H1 (cell line): Measurements from ENCODE around the gene CAPN13. TPM values are rescaled to one million over a fixed set of nuclear protein-coding genes. Genes with fewer than 3 reads are reported as not detected.

Source experiments
- CTCF ChIA-PET: fragments of 300-600 bp; sonication (Branson Sonifier 250); formaldehyde crosslinking; loops from one replicate; lab custom pipeline; 2021; ENCODE audit not compliant: partially characterized antibody; lab: Charles Lee
- POLR2A ChIA-PET: fragments of 300-600 bp; sonication (Branson Sonifier 250); formaldehyde crosslinking; loops from one replicate; lab custom pipeline; 2021; ENCODE audit warnings: inconsistent platforms; ENCODE audit not compliant: partially characterized antibody; lab: Charles Lee
- DNase-seq, 2 experiments: peaks; one replicate each; pipeline versions ENCODE4 v3.0.0 to v3.0.0-alpha.2; 2010 to 2022; ENCODE audit warnings: low spot score in 2 of 2, low read depth in 1 of 2, mixed read lengths in 1 of 2
- FAIRE-seq: peaks from 2 replicates; lab custom pipeline; 2011; peaks lifted over from hg19 to GRCh38; lab: Jason Lieb, UNC
- H2AFZ ChIP-seq: 2 replicates; pipeline ENCODE4 v1.8.1; 2012; ENCODE audit warnings: low read length, inconsistent platforms
- H2AK5ac ChIP-seq: 2 replicates; pipeline ENCODE4 v1.6.1; 2013; ENCODE audit warnings: low read depth, low read length
- H2BK120ac ChIP-seq: replicated peaks from 2 replicates; pipeline ENCODE3; 2013; ENCODE audit warnings: low read depth, low read length, inconsistent platforms
- H2BK12ac ChIP-seq: 2 replicates; pipeline ENCODE4 v1.6.1; 2013; ENCODE audit warnings: low read depth, low read length
- H2BK15ac ChIP-seq: 2 replicates; pipeline ENCODE4 v1.6.1; 2013; ENCODE audit warnings: low read length
- H2BK20ac ChIP-seq: 2 replicates; pipeline ENCODE4 v1.6.1; 2013; ENCODE audit warnings: low read length
- H2BK5ac ChIP-seq: 2 replicates; pipeline ENCODE4 v1.6.1; 2013; ENCODE audit warnings: low read depth, low read length
- H3K14ac ChIP-seq: 2 replicates; pipeline ENCODE4 v1.6.1; 2013; ENCODE audit warnings: inconsistent platforms; ENCODE audit not compliant: insufficient read length
- H3K18ac ChIP-seq: 2 replicates; pipeline ENCODE4 v1.6.1; 2013; ENCODE audit warnings: low read length; ENCODE audit errors: extremely low read depth
- H3K23ac ChIP-seq: 2 replicates; pipeline ENCODE4 v1.6.1; 2013; ENCODE audit warnings: inconsistent platforms; ENCODE audit not compliant: insufficient read length
- H3K23me2 ChIP-seq: 2 replicates; pipeline ENCODE4 v1.6.1; 2013; ENCODE audit warnings: low read depth, low read length
- H3K27ac ChIP-seq: 2 replicates; pipeline ENCODE4 v1.6.1; 2011; ENCODE audit warnings: low read depth, low read length, inconsistent platforms
- H3K27me3 ChIP-seq, 4 experiments: replicated peaks in 1 of 4; 1 replicate in 1 of 4; 2 replicates in 3 of 4; pipeline versions ENCODE4 v1.6.1 to v1.8.1; 2011 to 2013; ENCODE audit warnings: low read length in 3 of 4, mild to moderate bottlenecking in 3 of 4, inconsistent platforms in 2 of 4, mixed read lengths in 2 of 4, moderate library complexity in 1 of 4; ENCODE audit not compliant: control insufficient read depth in 3 of 4, insufficient read depth in 3 of 4; ENCODE audit errors: extremely low read depth in 1 of 4
- H3K36me3 ChIP-seq, 4 experiments: 2 replicates each; pipeline versions ENCODE4 v1.6.1 to v1.8.1; 2011 to 2013; ENCODE audit warnings: mild to moderate bottlenecking in 4 of 4, low read length in 3 of 4, moderate library complexity in 2 of 4, control low read depth in 1 of 4, inconsistent platforms in 1 of 4; ENCODE audit not compliant: insufficient read depth in 4 of 4, control insufficient read depth in 2 of 4
- H3K4ac ChIP-seq: replicated peaks from 2 replicates; pipeline ENCODE3; 2013; ENCODE audit warnings: low read length, low read depth, mixed read lengths, inconsistent platforms; ENCODE audit not compliant: insufficient read length
- H3K4me1 ChIP-seq, 4 experiments: replicated peaks in 1 of 4; 1 replicate in 1 of 4; 2 replicates in 3 of 4; pipeline versions ENCODE4 v1.6.1 to v1.8.1; 2011 to 2013; ENCODE audit warnings: low read length in 3 of 4, inconsistent platforms in 2 of 4, mixed read lengths in 1 of 4; ENCODE audit not compliant: insufficient read depth in 4 of 4, control insufficient read depth in 3 of 4
- H3K4me2 ChIP-seq, 2 experiments: 2 replicates each; pipeline versions ENCODE4 v1.6.1 to v1.8.1; 2011 to 2013; ENCODE audit warnings: low read depth in 2 of 2, low read length in 2 of 2, control low read depth in 1 of 2, inconsistent platforms in 1 of 2, mild to moderate bottlenecking in 1 of 2; ENCODE audit not compliant: insufficient read depth in 1 of 2
- H3K4me3 ChIP-seq, 4 experiments: fragments of 200-600, 300-600 bp in 1 of 4; sonication (generic), shearing (Covaris generic), sonication (Bioruptor Twin) in 1 of 4; 2 replicates each; pipeline versions ENCODE4 v1.5.1 to v1.8.1; 2011 to 2016; ENCODE audit warnings: low read length in 4 of 4, low read depth in 3 of 4, control low read depth in 2 of 4, inconsistent platforms in 2 of 4, mild to moderate bottlenecking in 2 of 4, mixed read lengths in 1 of 4, moderate library complexity in 1 of 4; ENCODE audit not compliant: insufficient read depth in 2 of 4; ENCODE audit errors: extremely low read depth in 1 of 4
- H3K56ac ChIP-seq: replicated peaks from 2 replicates; pipeline ENCODE3; 2013; ENCODE audit warnings: low read depth, mild to moderate bottlenecking, mixed read lengths, low read length, inconsistent platforms; ENCODE audit not compliant: insufficient read length
- H3K79me1 ChIP-seq: 2 replicates; pipeline ENCODE4 v1.6.1; 2013; ENCODE audit warnings: low read depth, low read length, control low read depth
- H3K79me2 ChIP-seq, 2 experiments: 2 replicates each; pipeline versions ENCODE4 v1.6.1 to v1.8.1; 2012 to 2013; ENCODE audit warnings: low read length in 2 of 2, mild to moderate bottlenecking in 2 of 2, inconsistent platforms in 1 of 2; ENCODE audit not compliant: insufficient read depth in 2 of 2, control insufficient read depth in 1 of 2
- H3K9ac ChIP-seq, 4 experiments: replicated peaks in 1 of 4; 1 replicate in 1 of 4; 2 replicates in 3 of 4; pipeline versions ENCODE4 v1.6.1 to v1.8.1; 2011 to 2013; ENCODE audit warnings: low read depth in 3 of 4, low read length in 3 of 4, control low read depth in 2 of 4, mild to moderate bottlenecking in 2 of 4, moderate library complexity in 2 of 4, inconsistent platforms in 1 of 4; ENCODE audit errors: extremely low read depth in 1 of 4
- H3K9me3 ChIP-seq, 2 experiments: 2 replicates each; pipeline versions ENCODE4 v1.6.1 to v1.8.1; 2012 to 2013; ENCODE audit warnings: mild to moderate bottlenecking in 2 of 2, moderate library complexity in 2 of 2, control low read depth in 1 of 2, inconsistent platforms in 1 of 2, low read depth in 1 of 2, low read length in 1 of 2, mixed read lengths in 1 of 2; ENCODE audit not compliant: insufficient read depth in 2 of 2
- H4K20me1 ChIP-seq, 2 experiments: replicated peaks in 1 of 2; 2 replicates each; pipeline versions ENCODE3 to v1.8.1; 2011 to 2013; ENCODE audit warnings: inconsistent platforms in 2 of 2, low read length in 2 of 2, mild to moderate bottlenecking in 1 of 2; ENCODE audit not compliant: insufficient read depth in 2 of 2, control insufficient read depth in 1 of 2
- H4K5ac ChIP-seq: 2 replicates; pipeline ENCODE4 v1.6.1; 2013; ENCODE audit warnings: low read length, low read depth, mixed read lengths, inconsistent platforms; ENCODE audit not compliant: insufficient read length
- H4K8ac ChIP-seq: 2 replicates; pipeline ENCODE4 v1.8.0; 2013; ENCODE audit warnings: mild to moderate bottlenecking, moderate library complexity, low read length, inconsistent platforms; ENCODE audit not compliant: insufficient read depth; ENCODE audit errors: extremely low read depth
- H4K91ac ChIP-seq: replicated peaks from 2 replicates; pipeline ENCODE3; 2013; ENCODE audit warnings: low read length, mixed read lengths, inconsistent platforms; ENCODE audit not compliant: insufficient read length
- BRCA1 ChIP-seq: IDR thresholded peaks from 2 replicates; pipeline ENCODE4 v1.6.1; 2012; ENCODE audit warnings: low read depth, low read length, improper control_type of control experiment
- CBX5 ChIP-seq: fragments of 300-800, 300-1000 bp; sonication (generic); IDR thresholded peaks from 2 replicates; pipeline ENCODE4 v1.7.1; 2016; ENCODE audit warnings: antibody characterized with exemption, low read length, low read depth
- CBX8 ChIP-seq: fragments of 300-800, 300-1000 bp; sonication (generic); IDR thresholded peaks from 2 replicates; pipeline ENCODE4 v1.7.1; 2016; ENCODE audit warnings: low read depth, low read length, borderline replicate concordance
- CHD1 ChIP-seq: IDR thresholded peaks from 2 replicates; pipeline ENCODE4 v1.6.1; 2012; ENCODE audit warnings: low read depth, low read length, improper control_type of control experiment
- CTCF ChIP-seq, 3 experiments: IDR thresholded peaks; 1 replicate in 2 of 3; 2 replicates in 1 of 3; pipeline versions ENCODE4 v1.5.1 to v1.6.1; 2011; ENCODE audit warnings: low read length in 3 of 3, mild to moderate bottlenecking in 3 of 3, inconsistent platforms in 2 of 3, low read depth in 1 of 3, moderate library complexity in 1 of 3; ENCODE audit not compliant: insufficient read depth in 1 of 3; ENCODE audit errors: control extremely low read depth in 1 of 3
- HDAC2 ChIP-seq, 2 experiments: fragments of 300-600 bp in 1 of 2; sonication (generic) in 1 of 2; IDR thresholded peaks; 2 replicates each; pipeline ENCODE4 v1.6.1; 2011 to 2012; ENCODE audit warnings: low read depth in 2 of 2, low read length in 2 of 2, mild to moderate bottlenecking in 2 of 2, moderate library complexity in 2 of 2, borderline replicate concordance in 1 of 2, inconsistent platforms in 1 of 2
- KDM5A ChIP-seq: fragments of 200-600 bp; IDR thresholded peaks from 2 replicates; pipeline ENCODE4 v1.7.1; 2012; ENCODE audit warnings: mild to moderate bottlenecking, low read length, inconsistent platforms, mixed read lengths
- SAP30 ChIP-seq: fragments of 300-600 bp; sonication (generic); IDR thresholded peaks from 2 replicates; pipeline ENCODE4 v1.7.1; 2012; ENCODE audit warnings: low read length, moderate library complexity, mild to moderate bottlenecking, inconsistent platforms; ENCODE audit not compliant: insufficient read depth, insufficient replicate concordance
- SRF ChIP-seq: IDR thresholded peaks from 2 replicates; pipeline ENCODE4 v1.6.1; 2011; ENCODE audit warnings: mild to moderate bottlenecking, low read depth, low read length, moderate library complexity
- TCF12 ChIP-seq: IDR thresholded peaks from 2 replicates; pipeline ENCODE4 v1.6.1; 2011; ENCODE audit warnings: low read depth, mild to moderate bottlenecking, low read length
- WGBS, 2 experiments: shearing (Covaris generic) in 1 of 2; methylation state at CpG; one replicate each; pipeline versions ENCODE4 v1.1.6 to v1.1.7; 2013 to 2015; ENCODE audit warnings: low lambda C conversion rate in 2 of 2, mixed read lengths in 2 of 2, inconsistent platforms in 1 of 2, low coverage in 1 of 2, missing lambda C conversion rate in 1 of 2; ENCODE audit not compliant: insufficient replicate concordance in 2 of 2, insufficient coverage in 1 of 2, insufficient read length in 1 of 2; ENCODE audit errors: extremely low coverage in 1 of 2, missing lambda C conversion rate in 1 of 2; 5-methylcytosine and 5-hydroxymethylcytosine counted together
- polyA plus RNA-seq, 7 experiments: library from polyadenylated mRNA; depleted of rRNA in 3 of 7; stranded (reverse) in 5 of 7; unstranded in 2 of 7; fragments of >200 nt in 5 of 7; fragments of 200-250 nt in 2 of 7; gene quantifications; 1 replicate in 5 of 7; 2 replicates in 1 of 7; 4 replicates in 1 of 7; pipeline versions ENCODE4 v1.2.1 to v1.2.3, GENCODE V29; 2011 to 2013; ENCODE audit warnings: missing spikeins in 2 of 7, mixed read lengths in 2 of 7
- total RNA-seq: library from RNA; stranded (reverse); fragmentation: NEBNext Ultra II Directional; extraction: Animal tissue kit (Norgen Biotek cat#: 25700); gene quantifications from 2 replicates; pipeline ENCODE4 v1.2.1, GENCODE V29; 2021

CAPN13 gene
- total and polyA plus RNA-seq, 2 of the 8 experiments (the other 6 are each of a cell fraction or from before 2014, with no cell fraction given), result 2.4 TPM

GRCh38 chr2:30683236-30683956 lies 123.8 kb downstream of the CAPN13 start:
- no peaks in the 10 kb centered on the region for H3K27me3 ChIP-seq
- no peak overlapping the region for H4K8ac ChIP-seq
- H2BK5ac ChIP-seq, result no peak overlapping the region
- no peak overlapping the region for H2BK20ac ChIP-seq
- H3K27ac ChIP-seq, result no peak overlapping the region
- no peaks in the 10 kb centered on the region for H3K36me3 ChIP-seq
- H3K4me1 ChIP-seq, result no peaks in the 10 kb centered on the region
- no peaks in the 10 kb centered on the region; the same call in 1 of the 2 replicates for H3K79me1 ChIP-seq
- WGBS, 2 experiments, result 83% methylated on average over 8 of the region's 8 CpGs; no CpG with 5 or more reads in 1 of the 2 experiments
- ChIA-PET CTCF (interaction anchor here (0.6 to 1.9 kb wide), 3 partner anchors 14 to 26 kb away, joined by 3 to 5 read pairs (median 4); no protein-coding TSS in a partner anchor), POLR2A (no interaction called here)
- no peak overlapping the region for H3K56ac ChIP-seq
- FAIRE-seq (no peak), DNase-seq (peak in 1 of 2 experiments; percentile 19)
- no peak overlapping the region for H3K23ac ChIP-seq
- no peaks in the 10 kb centered on the region for H3K9me3 ChIP-seq
- no peak overlapping the region for H2BK120ac ChIP-seq
- no peak overlapping the region for H2BK12ac ChIP-seq
- no peak overlapping the region for H3K9ac ChIP-seq
- H3K4ac ChIP-seq, result no peak overlapping the region
- H4K5ac ChIP-seq, result no peak overlapping the region
- H4K91ac ChIP-seq, result no peak overlapping the region
- no peak overlapping the region for H3K18ac ChIP-seq
- no peak overlapping the region for H3K4me3 ChIP-seq
- H2BK15ac ChIP-seq, result no peak overlapping the region
- H3K4me2 ChIP-seq, result no peak overlapping the region
- H3K14ac ChIP-seq, result no peak overlapping the region
- H3K79me2 ChIP-seq, result no peaks in the 10 kb centered on the region
- no peak overlapping the region for H2AFZ ChIP-seq
- H4K20me1 ChIP-seq, result no peaks in the 10 kb centered on the region
- no peak overlapping the region for H2AK5ac ChIP-seq
- no peaks in the 10 kb centered on the region for H3K23me2 ChIP-seq
- no peak for TF ChIP-seq CBX5
- TF ChIP-seq CHD1, result no peak
- no peak for TF ChIP-seq SRF
- TF ChIP-seq CBX8, result no peak
- no peak for TF ChIP-seq TCF12
- no peak for TF ChIP-seq SAP30
- no peak for TF ChIP-seq KDM5A
- no peak for TF ChIP-seq BRCA1
- TF ChIP-seq CTCF (IDR thresholded peaks at IDR 0.05; ENCODE audit: control extremely low read depth in 1 of 3, insufficient read depth in 1 of 3, low read depth in 1 of 3, low read length in 3 of 3), result no peak
- TF ChIP-seq HDAC2 (IDR thresholded peaks at IDR 0.05; ENCODE audit: borderline replicate concordance in 1 of 2, low read depth in 2 of 2, low read length in 2 of 2), result no peak
